GM18868 (cell line): ENCODE data around the gene TTC23L.

ENCODE experiments used
- ATAC-seq: cut with Tn5 transposase; IDR thresholded peaks from one replicate; pipeline ENCODE4 v1.9.1; 2021; ENCODE audit warnings: mild to moderate bottlenecking, moderate library complexity; ENCODE audit not compliant: unreplicated experiment

The TTC23L gene

DNA sequence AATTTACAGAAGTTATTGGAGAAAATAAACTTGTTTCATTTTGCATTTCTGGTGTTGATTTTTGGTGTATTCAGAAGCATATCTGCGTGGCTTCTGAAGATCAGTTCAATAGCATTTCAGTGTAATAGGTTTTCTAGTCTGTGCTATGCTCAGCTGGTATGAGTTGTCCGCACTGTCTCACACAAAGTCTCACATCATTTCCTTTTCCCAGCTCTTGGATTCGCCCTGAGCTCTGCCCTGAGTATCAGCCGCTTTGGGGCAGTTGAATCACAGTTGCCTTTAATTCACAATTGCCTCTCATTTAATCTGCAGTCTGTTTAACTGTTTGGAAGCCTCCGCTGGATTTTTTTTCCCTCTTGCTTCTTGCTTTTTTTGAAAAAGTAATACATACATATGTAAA is 6.4 kb upstream of the TTC23L start:
- no peak for ATAC-seq

DNA sequence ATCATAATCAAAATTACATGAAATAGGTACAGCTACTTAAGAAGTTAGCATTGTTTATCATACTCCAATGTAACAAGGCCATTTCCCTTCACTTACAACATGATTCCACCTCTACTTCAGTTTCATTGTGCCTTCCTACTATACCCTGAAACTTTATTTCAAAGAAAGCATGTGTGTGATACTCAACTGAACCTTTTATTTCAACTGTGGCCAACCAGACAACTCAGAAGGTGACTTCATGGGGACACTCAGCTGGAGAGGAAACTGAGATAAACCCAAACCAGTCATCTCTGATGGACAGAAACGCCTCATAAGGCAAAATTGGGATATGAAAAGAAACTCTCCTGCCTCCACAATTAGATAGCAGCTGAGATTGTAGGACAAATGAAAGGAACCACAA is 5.9 kb upstream of the TTC23L start:
- no peak for ATAC-seq

DNA sequence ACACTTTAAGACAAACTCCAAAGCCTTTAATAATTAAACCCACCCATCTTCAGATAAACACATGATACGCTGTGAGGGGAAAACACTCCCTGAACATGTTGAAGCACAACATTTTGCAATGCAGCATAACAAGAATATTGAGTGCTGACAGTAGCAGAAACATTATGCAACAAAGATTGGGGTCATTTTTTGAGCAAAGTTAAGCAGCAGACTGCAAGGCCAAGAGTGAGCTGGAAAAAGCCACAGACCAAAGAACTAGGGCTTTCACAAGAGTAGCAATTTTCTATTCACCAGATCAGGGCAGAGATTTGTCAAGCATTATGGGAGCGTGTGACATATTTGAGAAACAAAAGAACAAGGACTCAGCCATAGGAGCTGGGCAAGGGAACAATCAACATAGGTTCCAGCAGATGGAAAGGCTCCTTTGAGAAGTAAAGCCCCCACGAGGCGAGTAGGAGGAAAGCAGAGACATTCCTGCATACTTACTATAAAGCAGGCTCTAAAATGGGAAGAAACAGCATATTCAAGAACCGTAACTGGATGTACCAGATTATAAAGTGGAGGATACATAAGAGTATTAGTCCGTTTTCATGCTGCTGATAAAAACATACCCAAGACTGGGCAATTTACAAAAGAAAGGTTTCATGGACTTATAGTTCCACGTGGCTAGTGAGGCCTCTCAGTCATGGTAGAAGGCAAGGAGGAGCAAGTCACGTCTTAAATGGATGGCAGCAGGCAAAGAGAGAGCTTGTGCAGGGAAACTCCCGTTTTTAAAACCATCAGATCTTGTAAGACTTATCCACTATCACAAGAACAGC is 4.8 kb upstream of the TTC23L start:
- ATAC-seq, result no peak

DNA sequence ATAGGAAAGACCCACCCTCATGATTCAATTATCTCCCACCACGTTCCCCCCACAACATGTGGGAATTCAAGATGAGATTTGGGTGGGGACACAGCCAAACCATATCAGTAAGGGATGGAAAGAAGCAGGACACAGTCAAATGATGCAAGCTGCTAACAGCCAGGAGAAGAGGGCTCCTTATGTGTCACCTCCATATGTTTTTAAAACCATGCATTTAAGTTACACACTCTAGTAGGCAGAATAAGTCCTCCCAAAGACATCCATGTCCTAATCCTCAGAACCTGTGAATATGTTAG is 4.2 kb upstream of the TTC23L start:
- ATAC-seq, result no peak

DNA sequence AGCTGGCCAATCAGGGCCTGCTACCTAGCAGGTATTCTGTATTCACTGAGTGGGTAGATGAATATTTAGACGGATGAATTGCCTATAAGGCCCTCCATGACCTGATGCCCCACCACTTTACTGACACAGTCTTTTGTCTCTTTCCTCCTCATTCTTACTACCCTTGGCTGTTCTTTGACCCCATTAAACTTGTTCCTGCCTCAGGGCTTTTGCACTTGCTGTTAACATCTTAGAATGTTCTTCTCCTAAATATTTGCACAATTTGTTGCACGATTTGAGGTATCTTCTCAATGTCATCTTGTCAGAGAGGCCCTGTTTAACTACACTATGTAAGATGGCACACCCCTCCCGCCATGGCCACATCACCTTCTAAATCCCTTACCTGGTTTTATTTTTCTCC is 3.3 kb upstream of the TTC23L start:
- no peak for ATAC-seq

DNA sequence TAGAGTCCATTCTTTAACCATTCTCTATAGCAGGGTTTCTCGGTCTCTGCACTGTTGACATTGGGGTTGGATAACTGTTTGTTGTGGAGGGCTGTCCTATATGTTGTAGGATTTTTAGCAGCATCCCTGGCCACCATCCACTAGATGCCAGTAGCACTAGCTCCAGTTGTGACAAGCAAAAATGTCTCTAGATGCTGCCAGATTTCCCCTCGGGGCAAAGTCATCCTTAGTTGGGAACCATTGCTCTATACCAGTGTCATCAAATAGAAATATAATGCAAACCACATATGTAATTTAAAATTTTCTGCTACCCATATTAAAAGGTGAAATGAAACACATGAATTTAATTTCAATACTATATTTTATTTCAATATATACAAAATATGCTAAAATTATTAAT is 2.9 kb downstream of the TTC23L start:
- ATAC-seq, result no peak

DNA sequence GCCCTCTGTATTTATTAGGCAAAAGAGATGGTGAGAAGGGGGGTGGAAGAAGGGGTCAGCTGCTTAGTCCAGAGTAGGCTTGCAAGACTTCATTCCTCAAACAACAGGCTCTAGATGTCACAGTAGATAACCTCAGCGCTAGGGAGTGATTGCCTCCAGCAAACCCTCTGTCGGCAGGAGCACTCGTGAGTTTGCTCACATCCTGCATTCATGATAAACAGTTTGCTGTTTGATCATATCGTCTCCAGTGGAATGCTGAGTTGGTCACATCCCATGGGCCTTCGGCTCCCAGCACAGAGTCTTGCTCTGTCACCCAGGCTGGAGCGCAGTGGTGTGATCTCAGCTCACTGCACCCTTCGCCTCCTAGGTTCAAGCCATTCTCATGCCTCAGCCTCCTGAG is 3.6 kb downstream of the TTC23L start:
- ATAC-seq, result no peak

DNA sequence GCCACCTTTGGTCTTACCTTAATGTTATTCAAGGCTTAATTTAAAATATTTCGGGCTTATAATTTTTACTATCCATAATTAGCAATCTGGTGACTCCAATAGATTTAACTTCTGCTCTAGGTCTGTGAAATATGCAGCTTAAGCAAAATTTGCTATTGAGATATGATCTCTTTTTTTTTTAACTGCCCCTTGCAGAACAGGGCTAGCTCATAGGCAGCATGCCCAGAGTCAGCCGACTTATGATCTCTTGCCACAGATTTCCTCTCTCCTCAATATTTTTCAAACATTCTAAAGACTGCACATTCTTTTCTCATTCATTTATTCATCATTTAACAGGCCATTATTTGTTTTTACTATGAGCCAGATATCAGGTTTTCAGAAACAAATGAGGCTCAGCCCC is 4.5 kb downstream of the TTC23L start:
- no peak for ATAC-seq

DNA sequence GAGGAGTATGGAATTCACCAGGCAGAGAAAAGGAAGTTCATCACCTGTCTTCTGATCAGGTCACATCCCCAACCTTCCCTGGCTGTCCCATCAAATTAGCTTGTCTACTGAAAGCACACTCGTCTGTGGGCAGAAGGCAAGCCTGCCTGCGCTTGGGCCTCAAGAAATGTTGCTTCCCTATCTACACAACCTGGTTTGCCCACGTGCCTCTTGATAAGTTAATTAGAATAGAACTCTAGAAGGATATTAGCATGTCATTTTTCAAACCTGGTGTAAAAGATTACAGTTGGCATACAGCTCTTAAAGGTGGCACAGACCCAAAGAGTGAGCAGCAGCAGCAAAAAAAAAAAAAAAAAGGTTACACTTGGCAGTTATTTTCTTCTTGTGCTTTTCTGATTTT is 5.1 kb downstream of the TTC23L start:
- no peak for ATAC-seq

DNA sequence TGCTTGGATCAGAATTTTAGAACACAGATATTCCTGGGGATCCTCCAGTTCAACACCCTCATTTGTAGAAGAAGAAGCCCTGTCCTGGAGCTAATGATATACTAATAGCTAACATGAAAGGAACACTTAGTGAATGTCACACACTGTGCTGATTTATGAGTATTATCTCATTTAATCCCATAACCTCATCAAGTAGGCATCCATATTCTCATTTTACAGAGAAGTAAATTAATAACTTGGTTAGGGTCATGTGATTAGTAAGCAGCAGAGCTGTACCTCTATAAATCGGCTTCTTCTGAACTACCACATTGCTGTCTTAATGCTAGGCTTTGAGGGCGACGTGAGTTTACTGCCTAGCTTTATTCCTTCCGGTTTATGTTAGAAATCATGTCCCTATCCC is 6.0 kb downstream of the TTC23L start:
- no peak for ATAC-seq

DNA sequence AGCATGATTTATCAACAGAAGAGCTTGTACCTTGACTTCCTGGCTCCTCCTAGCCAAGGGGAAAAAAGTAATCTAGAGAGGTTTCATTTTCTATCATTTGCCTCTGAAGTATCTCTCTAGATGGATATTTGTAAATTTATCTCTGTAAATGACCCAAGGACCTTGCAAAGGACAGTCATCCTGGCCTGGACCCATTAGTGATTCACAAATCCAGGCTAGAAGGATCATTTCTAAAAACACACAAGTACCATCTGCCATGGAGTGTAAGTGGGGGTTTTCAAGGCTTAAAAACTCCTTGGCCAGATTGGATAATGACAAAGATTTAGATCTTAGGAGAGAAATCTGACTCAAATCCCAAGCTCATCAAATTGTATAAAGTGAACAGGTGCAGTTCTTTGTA is 8.1 kb downstream of the TTC23L start:
- no peak for ATAC-seq

DNA sequence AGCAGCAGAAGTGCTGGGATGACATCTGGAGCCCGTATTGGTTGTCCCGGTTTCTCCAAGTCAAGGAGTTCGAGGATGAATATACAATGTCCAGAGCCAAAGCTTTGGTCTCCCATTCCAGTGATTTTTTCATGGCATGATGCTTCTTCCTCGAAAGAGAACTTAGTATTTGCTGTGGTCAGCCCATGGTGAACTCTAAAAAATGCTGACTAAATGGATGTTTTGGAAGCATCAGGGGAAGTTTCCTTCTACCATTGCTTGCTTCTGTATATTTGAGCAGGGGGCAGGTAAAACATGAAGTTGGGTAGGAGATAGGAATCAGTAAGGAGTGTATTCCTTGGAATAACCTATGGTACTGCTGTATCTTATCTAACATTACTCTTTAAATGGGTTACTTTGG is 8.6 kb downstream of the TTC23L start:
- no peak for ATAC-seq

DNA sequence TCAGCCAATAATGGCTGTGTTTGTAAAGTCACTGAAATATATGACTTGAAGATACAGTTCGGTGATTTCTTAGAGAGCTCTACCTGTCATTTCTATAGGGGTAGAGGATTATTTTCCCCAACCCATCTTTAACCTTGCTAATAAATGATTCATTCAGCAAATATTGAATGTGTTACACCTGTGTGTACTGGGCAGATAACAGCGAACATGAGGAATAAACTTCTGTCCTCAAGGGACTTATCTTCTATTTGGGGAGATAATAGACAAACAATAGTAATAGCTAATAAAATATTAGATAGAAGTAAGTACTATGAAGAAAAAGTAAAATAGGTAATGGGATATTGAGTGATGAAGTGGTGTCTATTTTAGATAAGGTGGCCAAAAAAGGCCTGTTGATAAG is 9.3 kb downstream of the TTC23L start:
- ATAC-seq, result no peak

DNA sequence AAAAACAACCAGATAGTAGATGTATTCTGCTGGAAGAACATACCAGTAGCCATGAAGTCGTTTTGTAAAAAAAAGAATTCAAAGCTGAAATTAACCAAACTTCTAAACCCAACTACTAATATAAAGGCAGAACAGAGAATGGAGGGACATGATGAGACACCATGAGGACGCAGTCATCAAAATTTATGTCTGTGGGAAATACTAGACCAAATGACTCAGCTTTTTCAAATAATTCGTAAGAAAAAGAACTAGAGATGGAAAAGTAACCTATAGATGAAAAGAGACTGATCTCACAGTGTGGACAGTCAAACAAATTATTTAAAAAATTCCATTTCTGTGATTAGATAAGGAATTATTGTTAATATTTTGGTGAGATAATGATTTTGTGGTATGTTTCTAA is 10.3 kb downstream of the TTC23L start:
- ATAC-seq, result no peak

DNA sequence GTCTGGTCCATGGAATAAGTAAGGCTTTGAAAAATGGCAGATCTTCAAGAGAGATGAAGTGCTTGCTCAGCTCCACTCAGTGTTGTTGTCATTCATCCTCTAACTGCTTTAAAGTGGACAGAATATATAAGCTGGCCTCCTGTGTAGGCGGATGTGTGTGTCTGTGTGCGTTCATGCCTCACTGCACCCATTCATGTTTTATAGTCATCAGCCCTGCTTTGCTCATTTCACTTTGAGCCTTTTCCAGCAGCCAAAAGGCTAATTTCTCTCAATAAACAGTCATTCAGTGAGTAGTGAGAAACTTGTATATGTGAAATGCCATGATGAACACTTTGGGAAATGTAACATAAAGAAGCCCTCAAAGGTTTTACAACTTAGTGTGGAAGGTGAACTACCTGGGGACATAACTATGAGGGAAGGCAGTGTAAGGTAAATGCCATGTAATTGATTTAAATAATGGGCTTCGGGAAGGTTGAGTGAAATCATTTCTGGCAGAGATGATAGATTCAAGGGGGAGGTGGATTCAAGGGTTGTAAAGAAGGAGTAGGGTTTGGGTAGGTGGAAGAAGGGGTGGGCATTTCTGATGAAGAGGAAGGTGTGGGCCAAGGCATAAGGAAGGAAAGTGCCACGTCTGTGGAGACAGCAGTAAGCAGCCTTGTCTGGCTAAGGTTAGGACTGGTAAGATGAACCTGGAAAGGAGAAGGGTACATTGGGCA is 15.7 kb downstream of the TTC23L start:
- peak; percentile 99 for ATAC-seq

DNA sequence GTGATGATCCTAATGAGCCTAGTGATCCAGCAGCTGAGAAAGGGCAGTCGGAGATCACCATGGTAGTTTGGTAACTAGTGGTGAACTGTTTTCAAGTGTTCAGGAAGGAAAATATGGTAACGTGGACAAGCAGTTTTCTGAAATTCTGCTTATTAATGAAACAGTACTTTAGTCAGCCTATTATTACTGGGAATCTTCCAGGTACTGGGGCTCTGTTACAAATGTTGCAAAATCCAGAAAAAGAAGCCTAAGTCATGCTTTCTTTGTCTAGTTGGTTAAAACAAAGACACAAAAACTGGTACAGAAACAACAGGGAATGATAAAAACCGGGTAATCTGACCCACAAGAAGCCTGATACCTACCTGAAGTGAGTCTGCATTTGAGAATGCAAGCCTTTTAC is 18.2 kb downstream of the TTC23L start:
- ATAC-seq, result no peak

DNA sequence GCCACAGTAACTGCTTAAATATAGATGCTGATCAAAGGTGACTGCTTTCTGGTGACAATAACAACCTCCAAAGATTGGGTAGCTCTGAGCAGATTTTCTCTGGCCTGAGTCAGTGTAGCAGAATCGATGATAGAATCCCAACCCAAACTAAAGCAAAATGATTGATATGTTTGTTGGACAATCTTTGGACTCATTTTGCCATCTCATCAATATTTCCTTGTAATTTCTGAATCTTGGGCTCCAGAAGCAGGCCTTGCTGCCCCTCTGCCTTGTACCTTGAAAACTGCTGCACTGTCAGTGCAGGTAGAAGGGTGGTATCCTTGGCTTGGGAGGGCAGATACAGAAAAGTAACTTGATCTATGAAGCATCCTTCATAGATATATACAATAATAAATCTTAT is 18.9 kb downstream of the TTC23L start:
- ATAC-seq, result no peak

DNA sequence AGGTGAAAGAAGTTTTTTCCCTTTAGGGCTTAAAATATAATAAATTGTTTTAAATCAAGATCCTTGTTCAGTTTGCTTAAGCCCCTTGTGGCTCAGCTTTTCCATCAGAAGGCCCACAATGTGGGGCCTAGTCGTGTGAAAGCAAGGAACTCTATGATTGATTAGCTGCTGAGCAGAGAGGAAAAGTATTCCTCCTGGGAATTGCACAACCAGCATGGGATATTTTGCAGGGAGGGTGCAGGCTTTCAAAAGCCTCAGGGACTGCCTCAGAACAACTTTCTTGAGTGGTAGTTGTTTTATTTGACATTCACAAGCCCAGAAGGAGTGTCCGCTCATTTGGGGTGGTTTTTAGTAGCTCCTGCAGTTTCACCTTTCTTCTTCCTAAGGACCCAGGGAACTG is 19.8 kb downstream of the TTC23L start:
- ATAC-seq, result no peak

DNA sequence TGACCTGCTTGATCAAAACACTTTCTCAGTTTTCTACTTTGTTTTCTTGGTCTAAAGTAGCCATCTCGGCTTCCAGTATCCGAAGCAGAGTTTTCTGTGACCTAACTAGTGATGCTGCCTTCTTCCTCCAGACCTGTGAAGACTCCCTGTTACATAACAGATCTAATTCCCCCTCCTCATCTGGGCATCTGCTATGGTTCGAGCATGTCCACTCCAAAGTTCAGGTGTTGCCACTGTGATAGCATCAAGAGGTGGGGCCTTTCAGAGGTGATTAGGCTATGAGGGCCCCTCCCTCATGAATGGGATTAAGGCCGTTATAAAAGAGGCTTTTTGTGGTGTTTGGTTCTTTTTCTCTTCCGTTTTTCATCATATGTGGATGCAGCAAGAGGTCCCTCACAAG is 20.3 kb downstream of the TTC23L start:
- no peak for ATAC-seq

DNA sequence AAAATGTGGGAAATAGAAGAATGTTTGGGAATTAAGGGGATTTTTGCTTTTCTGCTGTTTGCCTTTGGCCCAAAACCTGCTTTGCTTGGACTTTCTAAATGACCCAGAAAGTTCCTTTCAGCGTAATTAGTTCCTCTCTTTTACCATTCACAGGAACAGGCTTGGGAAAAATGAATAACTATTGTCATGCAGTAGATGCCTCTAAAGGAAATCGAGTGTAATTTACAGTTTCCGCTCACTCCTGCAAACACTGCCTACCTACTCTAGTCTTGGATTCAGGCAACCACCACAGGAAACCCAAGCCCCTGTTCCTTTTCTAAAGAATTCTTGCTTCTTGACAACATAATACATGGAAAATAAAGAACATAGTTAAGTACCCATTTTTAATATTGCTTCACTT is 25.0 kb downstream of the TTC23L start:
- no peak for ATAC-seq

DNA sequence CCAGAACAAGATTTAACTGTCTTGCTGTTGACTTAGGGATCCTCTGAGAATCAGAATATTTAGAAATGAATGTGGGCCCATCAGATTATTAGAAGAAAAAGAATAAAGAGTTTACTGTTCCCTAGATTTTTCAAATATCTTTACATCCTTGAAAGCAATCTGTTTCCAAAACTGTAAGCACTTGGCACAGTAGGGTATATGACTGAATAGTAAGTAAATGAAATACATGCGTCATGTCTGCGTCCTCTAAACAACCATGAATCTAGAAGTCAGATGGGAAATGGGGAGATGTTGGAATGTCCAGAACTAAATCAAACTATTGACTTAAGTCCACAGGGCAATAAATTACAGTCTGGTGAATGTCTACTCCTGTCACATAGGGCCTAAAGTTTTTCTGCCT is 26.1 kb downstream of the TTC23L start:
- no peak for ATAC-seq

DNA sequence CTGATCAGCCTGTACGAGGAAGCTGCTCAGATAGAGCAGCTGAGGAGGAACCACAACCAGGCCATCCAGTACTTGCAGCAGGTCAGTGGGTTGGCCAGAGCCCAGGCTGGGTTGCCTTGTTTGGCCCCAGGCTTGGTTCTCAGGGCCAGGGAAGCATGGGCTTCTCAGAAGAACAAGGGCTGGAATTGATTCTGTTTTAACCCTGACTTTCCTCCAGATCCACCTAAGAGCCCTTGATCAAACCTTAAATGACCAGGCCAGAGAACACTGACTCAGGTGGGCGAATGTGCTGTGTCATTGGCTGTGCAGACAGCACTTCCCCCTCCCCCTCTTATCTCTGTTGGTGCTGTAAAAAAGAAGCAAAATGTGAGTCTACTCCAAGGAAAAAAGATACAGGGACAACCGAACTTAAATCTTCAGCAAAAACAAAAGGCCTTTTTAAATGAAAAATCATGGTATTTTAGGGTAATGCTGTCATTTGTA is 28.1 kb downstream of the TTC23L start:
- no peak for ATAC-seq

DNA sequence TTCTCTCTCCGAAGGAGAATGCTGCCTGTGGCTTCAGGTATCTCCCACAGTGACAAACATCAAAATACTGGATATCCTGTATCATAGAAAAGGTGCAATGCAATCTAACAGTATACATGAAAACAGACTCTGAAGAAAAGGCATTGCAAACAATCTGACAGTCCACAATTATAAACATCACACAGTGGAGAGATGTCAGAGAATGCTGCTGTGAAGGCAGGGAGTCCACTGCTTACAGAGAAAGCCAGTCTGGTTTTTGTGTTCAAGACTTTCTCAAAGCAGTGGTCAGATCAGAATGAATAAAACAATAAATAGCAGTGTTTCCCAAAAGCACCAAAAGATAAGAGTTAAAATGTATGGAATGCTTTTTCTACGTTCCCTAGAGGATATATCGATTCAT is 28.7 kb downstream of the TTC23L start:
- no peak for ATAC-seq
